Osteoblast (primary cell): ENCODE measurements around the gene LGALS12. TPM values are rescaled to one million over a fixed set of nuclear protein-coding genes. Genes with fewer than 3 reads are reported as not detected.

Experiments
- DNase-seq: peaks from one replicate; pipeline ENCODE4 v3.0.0; 2011; ENCODE audit warnings: low spot score, mixed read lengths; ENCODE audit not compliant: insufficient read length; ENCODE audit errors: missing footprints
- H2AFZ ChIP-seq: 2 replicates; pipeline ENCODE4 v1.6.0; 2011; ENCODE audit warnings: mild to moderate bottlenecking, low read length
- H3K27ac ChIP-seq: 2 replicates; pipeline ENCODE4 v1.5.1; 2011; ENCODE audit warnings: mild to moderate bottlenecking, low read depth, low read length, moderate library complexity
- H3K27me3 ChIP-seq: 2 replicates; pipeline ENCODE4 v1.6.0; 2012; ENCODE audit warnings: mild to moderate bottlenecking, control low read depth, inconsistent platforms, low read length, moderate library complexity; ENCODE audit not compliant: insufficient read depth
- H3K36me3 ChIP-seq: 2 replicates; pipeline ENCODE4 v1.5.1; 2011; ENCODE audit warnings: mild to moderate bottlenecking, low read length, control low read depth, moderate library complexity; ENCODE audit not compliant: insufficient read depth
- H3K4me1 ChIP-seq: 2 replicates; pipeline ENCODE4 v1.5.1; 2011; ENCODE audit warnings: mild to moderate bottlenecking, low read length, control low read depth, moderate library complexity; ENCODE audit not compliant: insufficient read depth
- H3K4me2 ChIP-seq: 2 replicates; pipeline ENCODE4 v1.6.0; 2011; ENCODE audit warnings: mild to moderate bottlenecking, low read length; ENCODE audit not compliant: insufficient read depth
- H3K4me3 ChIP-seq: fragments of 200-600 bp; sonication (generic); 3 replicates; pipeline ENCODE4 v1.5.1; 2012; ENCODE audit warnings: mild to moderate bottlenecking, low read length, inconsistent platforms; ENCODE audit not compliant: insufficient read depth
- H3K79me2 ChIP-seq: 2 replicates; pipeline ENCODE4 v1.6.0; 2012; ENCODE audit warnings: mild to moderate bottlenecking, low read length, control low read depth, inconsistent platforms; ENCODE audit not compliant: insufficient read depth
- H3K9me3 ChIP-seq: 2 replicates; pipeline ENCODE4 v1.5.1; 2011; ENCODE audit warnings: low read depth, low read length, control low read depth
- H4K20me1 ChIP-seq: 2 replicates; pipeline ENCODE4 v1.6.0; 2012; ENCODE audit warnings: mild to moderate bottlenecking, low read length, control low read depth; ENCODE audit not compliant: insufficient read depth
- CTCF ChIP-seq: IDR thresholded peaks from 2 replicates; pipeline ENCODE4 v1.5.1; 2011; ENCODE audit warnings: mild to moderate bottlenecking, low read depth, low read length, moderate library complexity; ENCODE audit errors: extremely low read depth
- total RNA-seq: library from RNA; depleted of rRNA; stranded (reverse); fragments of >200 nt; gene quantifications from 2 replicates; pipeline ENCODE4 v1.2.3, GENCODE V29; 2012

The LGALS12 gene
- total RNA-seq, 1 donor, result under 0.01 TPM

GRCh38 chr11:63551091-63551888 lies 45.4 kb downstream of the LGALS12 start:
- no peak overlapping the region for H3K4me3 ChIP-seq
- no peaks in the 10 kb centered on the region for H3K79me2 ChIP-seq
- H3K27ac ChIP-seq, result no peak overlapping the region
- H2AFZ ChIP-seq, result peak overlapping the region; percentile 65
- peak overlapping the region; percentile 34 for H3K4me2 ChIP-seq
- H3K36me3 ChIP-seq, result no peaks in the 10 kb centered on the region
- no peak for DNase-seq
- H3K4me1 ChIP-seq, result peaks cover 4% of the 10 kb centered on the region
- no peaks in the 10 kb centered on the region for H4K20me1 ChIP-seq
- H3K27me3 ChIP-seq, result no peaks in the 10 kb centered on the region
- H3K9me3 ChIP-seq, result no peaks in the 10 kb centered on the region
- TF ChIP-seq CTCF, result no peak

GRCh38 chr11:63551889-63552266 lies 46.0 kb downstream of the LGALS12 start:
- H3K79me2 ChIP-seq, result no peaks in the 10 kb centered on the region
- H3K36me3 ChIP-seq, result no peaks in the 10 kb centered on the region
- H3K4me1 ChIP-seq, result peaks cover 4% of the 10 kb centered on the region
- no peak for TF ChIP-seq CTCF
- no peaks in the 10 kb centered on the region for H4K20me1 ChIP-seq
- H3K27ac ChIP-seq, result no peak overlapping the region
- peak overlapping the region; percentile 65 for H2AFZ ChIP-seq
- no peak for DNase-seq
- peak overlapping the region; percentile 34 for H3K4me2 ChIP-seq
- H3K4me3 ChIP-seq, result no peak overlapping the region
- H3K9me3 ChIP-seq, result no peaks in the 10 kb centered on the region
- H3K27me3 ChIP-seq, result no peaks in the 10 kb centered on the region

GRCh38 chr11:63552921-63553320 lies 47.0 kb downstream of the LGALS12 start:
- no peaks in the 10 kb centered on the region for H4K20me1 ChIP-seq
- DNase-seq, result peak; percentile 75
- H3K27ac ChIP-seq, result no peak overlapping the region
- H3K36me3 ChIP-seq, result no peaks in the 10 kb centered on the region
- H3K27me3 ChIP-seq, result no peaks in the 10 kb centered on the region
- H3K4me3 ChIP-seq, result no peak overlapping the region
- H3K9me3 ChIP-seq, result no peaks in the 10 kb centered on the region
- peaks cover 4% of the 10 kb centered on the region for H3K4me1 ChIP-seq
- H2AFZ ChIP-seq, result no peak overlapping the region
- no peak for TF ChIP-seq CTCF
- no peak overlapping the region for H3K4me2 ChIP-seq
- no peaks in the 10 kb centered on the region for H3K79me2 ChIP-seq

GRCh38 chr11:63553759-63554158 lies 47.9 kb downstream of the LGALS12 start:
- H3K4me1 ChIP-seq, result peaks cover 4% of the 10 kb centered on the region
- H3K36me3 ChIP-seq, result no peaks in the 10 kb centered on the region
- no peaks in the 10 kb centered on the region for H3K79me2 ChIP-seq
- peak overlapping the region; percentile 52 for H3K4me2 ChIP-seq
- peak; percentile 84 for DNase-seq
- TF ChIP-seq CTCF, result no peak
- no peaks in the 10 kb centered on the region for H3K9me3 ChIP-seq
- peak overlapping the region; percentile 22 for H3K4me3 ChIP-seq
- no peaks in the 10 kb centered on the region for H3K27me3 ChIP-seq
- no peaks in the 10 kb centered on the region for H4K20me1 ChIP-seq
- H2AFZ ChIP-seq, result peak overlapping the region; percentile 88
- H3K27ac ChIP-seq, result no peak overlapping the region
